Esophagus squamous epithelium (tissue), 5 donors: ENCODE data around the gene SLC30A5. TPM values are rescaled to one million over a fixed set of nuclear protein-coding genes. Genes with fewer than 3 reads are reported as not detected.

Experiments used
- DNase-seq: peaks from one replicate; lab custom pipeline; 2025; lab: John Stamatoyannopoulos, UW
- H3K27ac ChIP-seq, 4 donors: fragments of 200-600 bp; sonication (generic); one replicate each; pipeline ENCODE4 v1.5.1; 2016 to 2019; ENCODE audit warnings: mild to moderate bottlenecking in 1 of 4
- H3K27me3 ChIP-seq, 4 donors: fragments of 200-600 bp; sonication (generic); 1 replicate in 3 of 4; 2 replicates in 1 of 4; pipeline versions ENCODE4 v1.5.1 to v1.6.0; 2017 to 2021; ENCODE audit warnings: antibody characterized with exemption in 1 of 4
- H3K36me3 ChIP-seq, 3 donors: fragments of 200-600 bp; sonication (generic); one replicate each; pipeline ENCODE4 v1.5.1; 2016 to 2019
- H3K4me1 ChIP-seq, 3 donors: fragments of 200-600 bp; sonication (generic); one replicate each; pipeline ENCODE4 v1.5.1; 2017 to 2019
- H3K4me3 ChIP-seq, 4 donors: fragments of 200-600 bp; sonication (generic); 1 replicate in 3 of 4; 2 replicates in 1 of 4; pipeline ENCODE4 v1.5.1; 2016 to 2019; ENCODE audit warnings: mild to moderate bottlenecking in 2 of 4, moderate library complexity in 1 of 4
- H3K9me3 ChIP-seq, 3 donors: fragments of 200-600 bp; sonication (generic); one replicate each; pipeline ENCODE4 v1.5.1; 2016 to 2019
- POLR2A ChIP-seq, 4 donors: fragments of 450-650 bp; IDR thresholded peaks; one replicate each; pipeline ENCODE4 v1.6.1; 2017; ENCODE audit warnings: antibody characterized with exemption in 4 of 4, mild to moderate bottlenecking in 4 of 4, moderate library complexity in 3 of 4
- WGBS, 2 donors: methylation state at CpG; one replicate each; pipeline ENCODE4 v1.1.5; 2018; 5-methylcytosine and 5-hydroxymethylcytosine counted together
- intact Hi-C: fragments of 100-400 bp; cut with DNase I; formaldehyde crosslinking; loops from one replicate; pipeline ENCODE4 v1.15.0; 2022
- total RNA-seq, 4 donors: library from RNA; depleted of rRNA; stranded (reverse); fragments of >200 nt; gene quantifications; one replicate each; pipeline ENCODE4 v1.1.0, GENCODE V29; 2016
- TF ChIP-seq, protein P1 (sequence below), 6 experiments: fragments of 450-650 bp in 4 of 6; fragments of 200-600 bp in 2 of 6; sonication (generic) in 2 of 6; IDR thresholded peaks; one replicate each; pipeline ENCODE4 v1.5.1; 2016 to 2019; ENCODE audit warnings: antibody characterized with exemption in 6 of 6, mild to moderate bottlenecking in 4 of 6, moderate library complexity in 4 of 6
- donor health status: DM: yes; HTN: yes; CAD: no.

The SLC30A5 gene
- total RNA-seq, 4 donors from 2014 or later, result 19.4 to 43.5 (median 37.9) TPM

DNA sequence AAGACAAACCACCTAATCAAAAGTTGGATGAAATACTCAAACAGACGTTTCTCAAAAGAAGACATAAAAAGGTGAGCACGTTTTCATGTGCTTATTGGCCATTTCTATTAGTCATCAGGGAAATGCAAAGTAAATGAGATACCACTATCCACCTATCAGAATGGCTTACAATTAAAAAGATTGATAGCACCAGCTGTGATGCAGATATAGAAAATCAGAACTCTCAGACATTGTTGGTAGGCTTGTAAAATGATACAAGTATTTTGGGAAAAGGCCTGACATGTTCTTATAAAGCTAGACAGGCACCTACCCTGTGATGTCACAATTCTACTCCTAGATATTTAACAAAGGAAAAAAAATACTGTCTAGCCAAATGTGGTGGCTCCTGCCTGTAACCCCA lies 44.0 kb upstream of the SLC30A5 start:
- Histone ChIP-seq H3K27me3 (no peaks in the 10 kb centered on the region), H3K4me3 (no peak overlapping the region), H3K4me1 (no peaks in the 10 kb centered on the region), H3K36me3 (no peaks in the 10 kb centered on the region), H3K9me3 (no peaks in the 10 kb centered on the region), H3K27ac (no peak overlapping the region)
- intact Hi-C loops, result no loop called here
- WGBS, 2 donors, result 24 to 29% methylated on average over 2 of the region's 2 CpGs
- no peak for DNase-seq
- TF ChIP-seq, protein P1, sequence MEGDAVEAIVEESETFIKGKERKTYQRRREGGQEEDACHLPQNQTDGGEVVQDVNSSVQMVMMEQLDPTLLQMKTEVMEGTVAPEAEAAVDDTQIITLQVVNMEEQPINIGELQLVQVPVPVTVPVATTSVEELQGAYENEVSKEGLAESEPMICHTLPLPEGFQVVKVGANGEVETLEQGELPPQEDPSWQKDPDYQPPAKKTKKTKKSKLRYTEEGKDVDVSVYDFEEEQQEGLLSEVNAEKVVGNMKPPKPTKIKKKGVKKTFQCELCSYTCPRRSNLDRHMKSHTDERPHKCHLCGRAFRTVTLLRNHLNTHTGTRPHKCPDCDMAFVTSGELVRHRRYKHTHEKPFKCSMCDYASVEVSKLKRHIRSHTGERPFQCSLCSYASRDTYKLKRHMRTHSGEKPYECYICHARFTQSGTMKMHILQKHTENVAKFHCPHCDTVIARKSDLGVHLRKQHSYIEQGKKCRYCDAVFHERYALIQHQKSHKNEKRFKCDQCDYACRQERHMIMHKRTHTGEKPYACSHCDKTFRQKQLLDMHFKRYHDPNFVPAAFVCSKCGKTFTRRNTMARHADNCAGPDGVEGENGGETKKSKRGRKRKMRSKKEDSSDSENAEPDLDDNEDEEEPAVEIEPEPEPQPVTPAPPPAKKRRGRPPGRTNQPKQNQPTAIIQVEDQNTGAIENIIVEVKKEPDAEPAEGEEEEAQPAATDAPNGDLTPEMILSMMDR (IDR thresholded peaks at IDR 0.05), result no peak
- TF ChIP-seq POLR2A (IDR thresholded peaks at IDR 0.05), result no peak

DNA sequence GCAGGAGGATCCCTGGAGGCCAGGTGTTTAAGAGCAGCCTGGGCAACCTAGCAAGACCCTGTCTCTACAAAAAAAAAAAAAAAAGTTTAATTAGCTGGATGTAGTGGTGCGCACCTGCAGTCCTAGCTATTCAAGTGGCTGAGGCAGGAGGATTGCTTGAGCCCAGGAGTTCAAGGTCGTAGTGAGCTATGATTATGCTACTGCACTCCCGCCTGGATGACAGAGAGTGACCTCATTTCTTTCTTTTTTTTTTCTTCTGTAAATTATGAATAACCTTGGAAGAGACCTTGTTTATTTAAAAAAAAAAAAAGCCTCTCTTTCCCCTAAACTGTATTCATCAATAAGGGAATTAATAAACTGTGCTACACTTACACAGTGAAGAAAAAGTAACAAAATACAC lies 43.6 kb upstream of the SLC30A5 start:
- Histone ChIP-seq H3K4me1 (no peaks in the 10 kb centered on the region), H3K27ac (no peak overlapping the region), H3K27me3 (no peaks in the 10 kb centered on the region), H3K36me3 (no peaks in the 10 kb centered on the region), H3K9me3 (no peaks in the 10 kb centered on the region), H3K4me3 (no peak overlapping the region)
- TF ChIP-seq, protein P1 (IDR thresholded peaks at IDR 0.05), result no peak
- no peak for TF ChIP-seq POLR2A (IDR thresholded peaks at IDR 0.05)
- intact Hi-C loops, result no loop called here
- no peak for DNase-seq
- 78% methylated on average over 3 of the region's 3 CpGs for WGBS, 2 donors

GRCh38 chr5:69052181-69052580 lies 41.6 kb upstream of the SLC30A5 start:
- Histone ChIP-seq H3K27ac (no peak overlapping the region), H3K36me3 (no peaks in the 10 kb centered on the region), H3K4me1 (no peaks in the 10 kb centered on the region), H3K27me3 (no peaks in the 10 kb centered on the region), H3K9me3 (no peaks in the 10 kb centered on the region), H3K4me3 (no peak overlapping the region)
- TF ChIP-seq, protein P1 (IDR thresholded peaks at IDR 0.05), result no peak
- no peak for TF ChIP-seq POLR2A (IDR thresholded peaks at IDR 0.05)
- no peak for DNase-seq
- intact Hi-C loops, result no loop called here
- 82 to 83% methylated on average over 5 to 6 of the region's 6 CpGs for whole genome bisulfite sequencing, 2 donors

- DNase-seq, result no peak
- intact Hi-C loops, result no loop called here
- H3K4me3 ChIP-seq, result no peak overlapping the region
- no peak overlapping the region for H3K27ac ChIP-seq
- no peaks in the 10 kb centered on the region for H3K36me3 ChIP-seq
- TF ChIP-seq POLR2A (IDR thresholded peaks at IDR 0.05), result no peak
- TF ChIP-seq, protein P1 (IDR thresholded peaks at IDR 0.05), result no peak
- H3K4me1 ChIP-seq, result no peaks in the 10 kb centered on the region
- 80 to 87% methylated on average over 5 to 13 of the region's 32 CpGs for WGBS, 2 donors
- no peaks in the 10 kb centered on the region for H3K27me3 ChIP-seq
- H3K9me3 ChIP-seq, result no peaks in the 10 kb centered on the region
These were observed 18.9 kb upstream of the SLC30A5 start for GRCh38 chr5:69074664-69075521.

- 68 to 70% methylated on average over 10 to 12 of the region's 14 CpGs for WGBS, 2 donors
- H3K4me3 ChIP-seq, result no peak overlapping the region
- no peaks in the 10 kb centered on the region for H3K4me1 ChIP-seq
- intact Hi-C loops, result no loop called here
- H3K27me3 ChIP-seq, result no peaks in the 10 kb centered on the region
- H3K36me3 ChIP-seq, result no peaks in the 10 kb centered on the region
- no peak for DNase-seq
- no peak for TF ChIP-seq POLR2A (IDR thresholded peaks at IDR 0.05)
- TF ChIP-seq, protein P1 (IDR thresholded peaks at IDR 0.05), result no peak
- H3K27ac ChIP-seq, result no peak overlapping the region
- no peaks in the 10 kb centered on the region for H3K9me3 ChIP-seq
These were observed 18.2 kb upstream of the SLC30A5 start for GRCh38 chr5:69075522-69076179.
